BJ (cell line): Measurements from ENCODE around the gene PRKCA. TPM values are rescaled to one million over a fixed set of nuclear protein-coding genes. Genes with fewer than 3 reads are reported as not detected.

Experiments
- CTCF ChIA-PET: fragments of 350-600 bp; formaldehyde crosslinking; extraction: SDS; loops from one replicate; lab custom pipeline; 2021; ENCODE audit warnings: antibody characterized with exemption, inconsistent platforms; lab: Yijun Ruan, JAX
- POLR2A ChIA-PET: fragments of 300-600 bp; sonication (Branson Sonifier 250); formaldehyde crosslinking; extraction: SDS; loops from one replicate; lab custom pipeline; 2021; ENCODE audit warnings: antibody characterized with exemption; lab: Charles Lee
- DNase-seq: peaks from one replicate; pipeline ENCODE4 v3.0.0-alpha.2; 2011; ENCODE audit warnings: low read depth
- H3K27me3 ChIP-seq: 2 replicates; pipeline ENCODE4 v1.6.0; 2011; ENCODE audit warnings: low read length; ENCODE audit not compliant: control insufficient read depth, insufficient read depth
- H3K36me3 ChIP-seq: 2 replicates; pipeline ENCODE4 v1.5.1; 2011; ENCODE audit warnings: low read length; ENCODE audit not compliant: control insufficient read depth, insufficient read depth
- H3K4me3 ChIP-seq: 2 replicates; pipeline ENCODE4 v1.5.1; 2011; ENCODE audit warnings: low read depth, mild to moderate bottlenecking, control low read depth, low read length
- polyA plus RNA-seq: library from polyadenylated mRNA; depleted of rRNA; stranded (reverse); fragments of >200 nt; gene quantifications from 2 replicates; pipeline ENCODE4 v1.2.3, GENCODE V29; 2011
- TF ChIP-seq, protein P1 (sequence below): IDR thresholded peaks from 2 replicates; pipeline ENCODE4 v1.5.1; 2011; ENCODE audit warnings: low read depth, mild to moderate bottlenecking, control low read depth, inconsistent platforms, low read length, moderate library complexity; ENCODE audit not compliant: insufficient read depth

Gene PRKCA
- polyA plus RNA-seq, 1 experiment, result 38.7 TPM

DNA sequence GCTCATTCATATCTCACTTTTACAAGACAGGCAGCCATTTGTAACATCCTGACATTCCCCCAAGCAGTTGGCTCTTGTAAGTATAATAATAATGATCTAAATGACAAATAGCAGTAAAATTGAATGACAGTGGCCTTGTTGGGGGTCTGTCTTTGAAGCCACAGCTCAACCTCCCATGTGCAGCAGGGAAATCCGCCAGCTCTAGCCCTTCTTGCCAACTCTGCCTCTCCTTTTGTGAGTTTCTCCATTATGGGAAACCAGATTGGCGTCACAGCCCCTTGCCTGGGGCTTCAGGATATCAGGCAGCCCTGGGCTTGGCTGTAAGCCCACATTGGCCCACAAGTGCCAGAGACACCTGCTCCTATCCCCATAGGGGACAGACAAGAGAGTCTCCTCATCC, 462.1 kb downstream of the PRKCA start:
- ChIA-PET POLR2A (no interaction called here), CTCF (interaction anchor here (1.2 kb wide), 1 partner anchor 36 kb away, joined by 3 read pairs; no protein-coding TSS in a partner anchor)
- no peak for DNase-seq

DNA sequence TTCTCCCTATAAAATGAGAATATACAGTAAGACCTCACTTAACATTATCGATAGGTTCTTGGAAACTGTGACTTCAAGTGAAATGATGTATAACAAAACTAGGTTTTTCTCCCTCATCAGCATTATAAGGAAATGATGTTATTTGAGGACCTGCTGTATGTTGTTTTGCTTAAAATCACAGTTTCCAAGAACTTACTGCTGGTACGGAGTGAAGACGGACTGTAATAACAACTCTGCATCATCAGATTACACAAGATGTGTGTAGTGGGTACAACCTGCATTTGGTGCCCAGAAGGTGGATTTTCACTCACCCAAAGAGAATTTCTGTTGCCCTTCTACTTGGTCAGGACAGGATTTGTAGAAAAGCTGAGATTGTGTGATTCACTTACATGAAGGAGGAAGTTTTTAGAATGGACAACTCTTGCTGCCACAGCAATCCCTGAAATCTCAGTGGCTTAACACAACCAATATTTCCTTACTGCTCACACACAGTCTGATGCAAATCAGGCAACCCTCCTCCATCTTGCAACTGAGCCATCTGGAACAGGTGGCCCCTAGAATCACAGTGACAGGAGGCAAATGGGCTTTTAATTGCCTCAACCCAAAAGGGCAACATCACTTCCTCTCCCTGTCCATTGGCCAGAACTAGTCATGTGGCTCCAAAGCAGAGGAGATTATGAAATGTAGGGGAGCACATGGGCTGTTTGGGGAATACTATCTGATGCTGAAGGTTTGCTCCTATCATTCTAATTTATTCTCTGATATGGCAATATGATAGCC, 464.9 kb downstream of the PRKCA start:
- DNase-seq, result no peak
- Histone ChIP-seq H3K36me3 (peaks cover 2% of the 10 kb centered on the region; the same call in 1 of the 2 replicates), H3K27me3 (no peaks in the 10 kb centered on the region), H3K4me3 (no peak overlapping the region)
- ChIA-PET CTCF (no interaction called here), POLR2A (no interaction called here)
- TF ChIP-seq, protein P1, sequence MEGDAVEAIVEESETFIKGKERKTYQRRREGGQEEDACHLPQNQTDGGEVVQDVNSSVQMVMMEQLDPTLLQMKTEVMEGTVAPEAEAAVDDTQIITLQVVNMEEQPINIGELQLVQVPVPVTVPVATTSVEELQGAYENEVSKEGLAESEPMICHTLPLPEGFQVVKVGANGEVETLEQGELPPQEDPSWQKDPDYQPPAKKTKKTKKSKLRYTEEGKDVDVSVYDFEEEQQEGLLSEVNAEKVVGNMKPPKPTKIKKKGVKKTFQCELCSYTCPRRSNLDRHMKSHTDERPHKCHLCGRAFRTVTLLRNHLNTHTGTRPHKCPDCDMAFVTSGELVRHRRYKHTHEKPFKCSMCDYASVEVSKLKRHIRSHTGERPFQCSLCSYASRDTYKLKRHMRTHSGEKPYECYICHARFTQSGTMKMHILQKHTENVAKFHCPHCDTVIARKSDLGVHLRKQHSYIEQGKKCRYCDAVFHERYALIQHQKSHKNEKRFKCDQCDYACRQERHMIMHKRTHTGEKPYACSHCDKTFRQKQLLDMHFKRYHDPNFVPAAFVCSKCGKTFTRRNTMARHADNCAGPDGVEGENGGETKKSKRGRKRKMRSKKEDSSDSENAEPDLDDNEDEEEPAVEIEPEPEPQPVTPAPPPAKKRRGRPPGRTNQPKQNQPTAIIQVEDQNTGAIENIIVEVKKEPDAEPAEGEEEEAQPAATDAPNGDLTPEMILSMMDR, result no peak

More for the DNA sequence above, 462.1 kb downstream of the PRKCA start:
- Histone ChIP-seq H3K4me3 (no peak overlapping the region), H3K27me3 (no peaks in the 10 kb centered on the region), H3K36me3 (peaks cover 2% of the 10 kb centered on the region; the same call in 1 of the 2 replicates)
- TF ChIP-seq, protein P1, result no peak

DNA sequence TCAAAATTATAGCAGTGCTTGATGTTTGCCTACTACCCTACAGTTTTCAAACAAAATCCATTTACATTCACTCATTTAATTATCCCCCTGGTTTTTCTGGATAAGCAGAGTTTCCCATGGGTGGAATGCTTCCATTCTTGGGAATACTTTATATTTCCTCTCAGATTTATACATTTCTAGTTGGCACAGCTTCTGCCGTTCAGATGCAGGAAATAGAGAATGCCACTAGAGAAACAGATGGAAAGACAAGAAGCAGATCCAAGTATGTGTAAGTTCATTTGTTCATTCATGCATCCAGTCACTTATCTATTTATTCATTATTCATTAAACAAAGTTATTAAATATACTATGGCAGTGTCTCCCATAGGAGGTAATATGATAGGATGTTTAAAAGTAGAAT, 467.5 kb downstream of the PRKCA start:
- H3K4me3 ChIP-seq, result no peak overlapping the region
- DNase-seq, result no peak
- no peaks in the 10 kb centered on the region for H3K27me3 ChIP-seq
- CTCF ChIA-PET, result no interaction called here
- POLR2A ChIA-PET, result interaction anchor here (0.7 kb wide), 1 partner anchor 121 kb away, joined by 6 read pairs; no protein-coding TSS in a partner anchor
- H3K36me3 ChIP-seq, result peaks cover 2% of the 10 kb centered on the region; the same call in 1 of the 2 replicates
- TF ChIP-seq, protein P1, result no peak

DNA sequence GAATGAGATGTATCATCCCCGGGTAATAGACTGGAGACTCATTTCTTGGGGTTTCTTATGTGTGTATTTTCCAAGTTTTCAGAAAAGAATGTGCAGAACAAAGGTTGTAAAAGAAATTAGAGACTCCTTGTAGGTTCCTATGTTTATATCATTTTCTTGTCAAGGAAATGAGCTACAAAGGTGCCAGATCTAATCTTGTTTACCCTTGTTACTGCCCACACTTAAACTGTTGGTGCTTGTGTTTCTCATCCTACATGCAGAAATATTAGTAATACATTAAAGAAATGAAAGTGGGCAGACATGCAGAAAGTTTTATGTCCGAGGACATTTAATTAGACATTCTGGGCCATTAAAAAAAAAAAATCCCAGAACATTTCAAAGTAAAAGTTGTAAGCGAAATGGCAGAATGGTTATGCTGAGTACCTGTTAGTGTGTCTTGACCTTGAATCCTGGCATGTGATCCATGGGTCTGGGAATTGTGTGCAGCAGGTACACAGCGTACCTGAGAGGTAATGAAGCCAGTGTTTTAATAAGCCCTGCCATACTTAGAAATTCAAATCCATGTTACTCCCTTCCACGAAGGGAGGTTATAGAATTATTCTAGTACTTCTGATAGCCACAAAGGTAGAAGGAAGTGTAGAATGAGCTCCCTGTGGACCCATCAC, 469.9 kb downstream of the PRKCA start:
- H3K27me3 ChIP-seq, result no peaks in the 10 kb centered on the region
- no peak for DNase-seq
- H3K4me3 ChIP-seq, result no peak overlapping the region
- ChIA-PET POLR2A (no interaction called here), CTCF (no interaction called here)
- H3K36me3 ChIP-seq, result peaks cover 7% of the 10 kb centered on the region
- TF ChIP-seq, protein P1, result no peak

DNA sequence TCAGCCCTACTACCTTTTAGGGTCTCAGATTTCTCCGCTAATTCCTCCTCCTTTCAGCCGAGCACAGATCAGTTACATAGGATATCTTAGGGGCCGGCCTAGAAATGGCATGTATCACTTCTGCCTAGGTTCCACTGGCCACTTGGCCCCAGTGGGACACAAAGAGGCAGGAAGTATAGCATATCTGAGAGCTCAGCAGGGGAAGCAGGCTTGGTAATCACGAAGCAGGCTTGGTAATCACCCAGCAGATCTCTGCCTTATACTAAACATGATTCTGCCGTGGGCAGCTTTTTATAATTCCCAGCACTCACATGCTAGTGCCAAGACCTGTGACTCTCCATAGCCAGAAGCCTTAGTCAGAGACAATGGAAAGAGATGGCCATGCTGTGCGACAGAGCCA, 472.9 kb downstream of the PRKCA start:
- ChIA-PET CTCF (no interaction called here), POLR2A (no interaction called here)
- DNase-seq, result no peak
- TF ChIP-seq, protein P1, result no peak
- H3K4me3 ChIP-seq, result no peak overlapping the region
- no peaks in the 10 kb centered on the region for H3K27me3 ChIP-seq
- H3K36me3 ChIP-seq, result peaks cover 7% of the 10 kb centered on the region
